MV-4-11 (cell line): ENCODE data around the gene CLSTN2.

ENCODE experiments used
- DNase-seq: peaks from one replicate; lab custom pipeline; 2025; lab: John Stamatoyannopoulos, UW

Gene CLSTN2

GRCh38 chr3:139944256-139944910 lies 9.4 kb downstream of the CLSTN2 start:
- no peak for DNase-seq

- no peak for DNase-seq
Measured at GRCh38 chr3:139945386-139945785, 10.4 kb downstream of the CLSTN2 start.

- no peak for DNase-seq
Measured at GRCh38 chr3:139945942-139946341, 11.0 kb downstream of the CLSTN2 start.

- no peak for DNase-seq
Measured at GRCh38 chr3:139948467-139948866, 13.5 kb downstream of the CLSTN2 start.

GRCh38 chr3:139948898-139949297 lies 13.9 kb downstream of the CLSTN2 start:
- DNase-seq, result no peak

- DNase-seq, result no peak
Measured at GRCh38 chr3:139953131-139953910, 18.3 kb downstream of the CLSTN2 start.

GRCh38 chr3:139954146-139954860 lies 19.3 kb downstream of the CLSTN2 start:
- DNase-seq, result no peak

- DNase-seq, result no peak
Measured at GRCh38 chr3:139957844-139958243, 22.9 kb downstream of the CLSTN2 start.

GRCh38 chr3:139969386-139969785 lies 34.4 kb downstream of the CLSTN2 start:
- no peak for DNase-seq

- DNase-seq, result no peak
Measured at GRCh38 chr3:139970526-139970925, 35.5 kb downstream of the CLSTN2 start.

- DNase-seq, result no peak
Measured at GRCh38 chr3:139974809-139975425, 39.9 kb downstream of the CLSTN2 start.

- no peak for DNase-seq
Measured at GRCh38 chr3:139975594-139976365, 40.8 kb downstream of the CLSTN2 start.

- DNase-seq, result no peak
Measured at GRCh38 chr3:139978966-139979365, 44.0 kb downstream of the CLSTN2 start.

GRCh38 chr3:139979991-139980390 lies 45.0 kb downstream of the CLSTN2 start:
- DNase-seq, result no peak

GRCh38 chr3:139982404-139982803 lies 47.4 kb downstream of the CLSTN2 start:
- no peak for DNase-seq

- DNase-seq, result no peak
Measured at GRCh38 chr3:139985576-139985975, 50.6 kb downstream of the CLSTN2 start.

- DNase-seq, result no peak
Measured at GRCh38 chr3:139987908-139988307, 52.9 kb downstream of the CLSTN2 start.

- no peak for DNase-seq
Measured at GRCh38 chr3:139988472-139989156, 53.6 kb downstream of the CLSTN2 start.

GRCh38 chr3:139994891-139995290 lies 59.9 kb downstream of the CLSTN2 start:
- DNase-seq, result no peak

- no peak for DNase-seq
Measured at GRCh38 chr3:140004271-140004670, 69.3 kb downstream of the CLSTN2 start.

- no peak for DNase-seq
Measured at GRCh38 chr3:140006331-140006730, 71.3 kb downstream of the CLSTN2 start.
